CD4-positive, alpha-beta T cell treated with Interleukin-4 for 4 hours (primary cell): ENCODE results near the gene IZUMO2.

Experiments used
- DNase-seq: peaks from one replicate; pipeline ENCODE4 v3.0.0-alpha.2; 2020

Gene IZUMO2

DNA sequence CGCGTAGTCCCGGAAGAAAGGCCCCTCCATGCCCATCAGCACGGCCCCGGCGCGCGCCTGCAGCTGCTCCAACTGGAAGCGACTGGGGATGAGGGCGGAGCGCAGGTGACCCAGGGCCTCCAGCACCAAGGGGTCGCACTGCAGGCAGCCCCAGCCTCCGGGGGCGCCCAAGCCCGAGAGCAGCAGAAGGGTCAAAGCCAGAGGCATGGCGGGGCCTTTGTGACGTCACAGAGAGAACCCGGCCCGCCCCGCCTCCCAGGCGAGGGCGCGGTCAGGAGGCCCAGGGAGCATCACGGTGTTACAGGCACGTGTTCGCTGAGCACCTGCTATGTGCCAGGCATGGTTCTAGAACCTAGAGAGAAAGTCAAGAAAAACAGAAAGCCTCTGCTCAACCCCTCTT is at the start of gene IZUMO2:
Gene IZUMO2 (minus strand): TSS at position 294 of the 400 bp plus-strand sequence. CDS start 87 bp downstream, at position 207.
- no peak for DNase-seq

- no peak for DNase-seq
Observed at GRCh38 chr19:50210425-50210824, 47.3 kb upstream of the IZUMO2 start.

GRCh38 chr19:50209131-50209530 is 46.0 kb upstream of the IZUMO2 start:
- no peak for DNase-seq

DNA sequence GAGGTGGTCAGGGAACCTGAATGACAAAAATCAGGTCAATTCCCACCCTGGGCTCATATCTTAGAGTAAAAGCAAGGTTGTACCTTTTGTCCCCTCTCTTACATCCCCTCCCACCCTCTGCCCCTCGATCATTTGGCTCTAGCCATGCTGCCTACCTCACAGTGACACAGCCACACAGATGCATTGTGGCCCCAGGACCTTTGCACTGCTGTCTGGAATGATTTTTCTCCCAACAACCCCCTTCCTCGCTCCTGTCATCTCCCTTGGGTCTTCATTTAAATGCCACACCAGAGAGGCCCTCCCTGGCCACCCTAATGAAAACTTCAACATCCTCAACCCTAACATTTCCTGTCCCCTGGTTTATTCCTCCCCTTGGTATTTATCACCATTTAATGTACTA is 44.6 kb upstream of the IZUMO2 start:
- no peak for DNase-seq

- no peak for DNase-seq
Observed at GRCh38 chr19:50206191-50206590, 43.1 kb upstream of the IZUMO2 start.

DNA sequence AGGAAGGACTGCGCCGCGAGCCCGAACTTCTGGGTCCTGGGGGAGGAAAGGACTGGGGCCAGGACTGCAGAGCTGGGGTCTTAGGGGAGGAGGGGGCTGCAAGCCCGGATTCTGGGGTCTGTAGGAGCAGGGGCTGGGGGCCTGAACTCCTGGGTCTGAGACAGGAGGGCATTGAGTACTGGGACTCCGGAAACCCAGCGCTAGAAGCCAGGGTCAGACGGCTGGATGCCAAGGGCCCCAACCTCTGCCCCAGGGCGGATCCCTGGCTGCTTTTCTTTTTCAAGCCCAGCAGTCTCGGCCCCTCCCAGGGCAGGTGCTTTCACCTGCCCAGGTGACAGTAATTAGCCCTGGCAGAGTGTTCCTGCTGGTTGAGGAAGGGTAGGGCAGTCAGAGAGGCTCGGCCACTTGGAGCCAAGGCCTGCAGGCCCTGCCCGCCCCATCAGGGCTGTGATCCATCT is 42.6 kb upstream of the IZUMO2 start:
- no peak for DNase-seq

- no peak for DNase-seq
Observed at GRCh38 chr19:50204811-50205675, 42.0 kb upstream of the IZUMO2 start.

GRCh38 chr19:50204081-50204428 is 41.0 kb upstream of the IZUMO2 start:
- no peak for DNase-seq

GRCh38 chr19:50203281-50204080 is 40.4 kb upstream of the IZUMO2 start, which contains the start of gene MYH14:
MYH14 (plus strand) TSS chr19:50203622; CDS start chr19:50210366, 6,744 bp downstream.
- no peak for DNase-seq

DNA sequence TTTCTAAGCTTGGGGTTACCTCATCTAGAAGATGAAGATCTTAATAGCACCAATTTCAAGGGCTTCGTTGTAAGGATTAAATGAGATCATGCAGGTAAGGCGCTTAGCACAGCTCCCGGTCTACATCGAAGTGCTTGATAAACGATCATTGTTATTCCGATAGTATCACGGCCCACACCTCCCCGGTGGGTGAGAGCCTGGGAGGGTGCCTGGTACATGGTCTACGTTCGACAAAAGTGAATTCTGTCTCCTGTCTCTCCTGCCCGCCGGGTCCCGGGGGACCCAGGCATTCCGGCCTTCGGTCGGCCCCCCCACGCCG is 39.8 kb upstream of the IZUMO2 start:
- DNase-seq, result no peak

GRCh38 chr19:50202386-50202785 is 39.3 kb upstream of the IZUMO2 start:
- no peak for DNase-seq

- no peak for DNase-seq
Observed at GRCh38 chr19:50199259-50199555, 36.1 kb upstream of the IZUMO2 start.

DNA sequence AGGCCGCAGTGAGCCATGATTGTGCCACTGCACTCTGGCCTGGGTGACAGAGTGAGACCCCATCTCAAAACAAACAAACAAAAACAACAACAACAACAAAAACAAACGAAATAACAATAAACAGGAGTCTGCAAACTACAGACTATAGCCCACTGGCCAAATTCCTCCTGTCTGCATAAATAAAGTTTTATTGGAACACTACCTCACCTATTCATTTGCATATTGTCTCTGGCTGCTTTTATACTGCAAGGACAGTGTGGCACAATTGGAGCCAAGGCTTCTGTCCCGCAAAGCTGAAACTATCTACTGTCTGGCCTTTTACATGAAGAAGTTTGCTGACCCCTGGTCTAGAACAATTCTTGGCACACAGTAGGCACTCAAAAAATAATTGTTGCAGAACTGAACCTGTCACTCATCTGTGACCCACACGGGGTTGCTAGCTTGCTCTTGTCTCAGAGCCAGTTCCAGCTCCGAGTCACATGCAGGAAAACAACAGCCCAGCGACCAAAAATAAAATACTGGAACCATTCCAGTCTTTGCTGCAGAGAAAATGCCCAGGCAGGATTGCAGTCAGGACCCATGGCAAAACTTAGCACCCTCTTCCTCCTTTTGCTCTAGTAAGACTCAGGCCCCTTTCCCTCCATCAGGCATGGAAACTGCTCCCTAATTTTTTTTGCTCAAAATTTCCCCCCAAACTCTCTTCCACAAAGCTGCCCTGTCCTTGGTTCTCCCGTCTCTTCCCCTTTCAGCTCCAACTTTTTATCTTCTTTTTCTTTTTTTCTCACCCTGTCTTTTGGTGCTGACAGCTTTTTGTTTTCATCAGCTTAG is 35.6 kb upstream of the IZUMO2 start:
- DNase-seq, result no peak

GRCh38 chr19:50197348-50197747 is 34.3 kb upstream of the IZUMO2 start:
- no peak for DNase-seq

DNA sequence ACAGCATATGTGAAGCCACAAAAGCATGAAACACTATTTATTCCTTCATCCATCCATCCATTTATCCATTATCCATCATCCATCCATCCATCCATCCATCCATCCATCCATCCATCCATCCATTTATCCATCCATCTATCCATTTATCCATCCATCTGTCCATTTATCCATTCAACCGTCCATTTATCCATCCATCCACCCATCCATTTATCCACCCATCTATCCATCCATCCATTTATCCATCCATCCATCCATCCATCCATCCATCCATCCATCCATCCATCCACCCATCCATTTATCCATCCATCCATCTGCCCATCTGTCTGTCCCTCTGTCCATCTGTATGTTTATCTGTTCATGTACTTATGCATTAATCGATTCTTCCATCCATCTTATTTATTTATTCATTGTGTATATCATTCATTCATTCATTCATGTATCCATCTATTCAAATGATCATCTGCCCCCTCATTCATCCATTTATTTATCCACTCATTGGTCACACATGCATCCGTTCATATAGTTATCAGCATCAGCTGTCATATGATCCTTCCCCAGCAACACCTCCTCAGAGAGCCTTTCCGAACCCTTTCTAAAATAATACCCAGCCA is 33.3 kb upstream of the IZUMO2 start:
- no peak for DNase-seq

DNA sequence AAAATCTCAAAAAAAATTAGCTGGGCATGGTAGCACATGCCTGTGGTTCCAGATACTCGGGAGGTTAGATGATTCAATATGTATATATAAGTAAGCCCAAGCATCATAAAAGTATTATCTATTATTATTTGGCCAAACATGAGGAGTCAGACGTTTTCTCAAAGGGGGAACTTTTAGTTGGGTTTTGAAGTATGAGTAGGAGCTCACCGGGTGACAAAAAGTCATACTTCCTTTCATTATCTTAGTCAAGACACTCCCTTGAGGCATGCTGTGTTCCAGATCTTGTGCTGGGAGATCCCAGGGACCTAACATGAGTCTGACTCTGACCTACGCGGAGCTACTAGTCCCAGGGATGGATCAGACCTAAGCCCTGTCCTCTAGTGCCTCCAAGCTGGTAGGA is 32.1 kb upstream of the IZUMO2 start:
- no peak for DNase-seq

DNA sequence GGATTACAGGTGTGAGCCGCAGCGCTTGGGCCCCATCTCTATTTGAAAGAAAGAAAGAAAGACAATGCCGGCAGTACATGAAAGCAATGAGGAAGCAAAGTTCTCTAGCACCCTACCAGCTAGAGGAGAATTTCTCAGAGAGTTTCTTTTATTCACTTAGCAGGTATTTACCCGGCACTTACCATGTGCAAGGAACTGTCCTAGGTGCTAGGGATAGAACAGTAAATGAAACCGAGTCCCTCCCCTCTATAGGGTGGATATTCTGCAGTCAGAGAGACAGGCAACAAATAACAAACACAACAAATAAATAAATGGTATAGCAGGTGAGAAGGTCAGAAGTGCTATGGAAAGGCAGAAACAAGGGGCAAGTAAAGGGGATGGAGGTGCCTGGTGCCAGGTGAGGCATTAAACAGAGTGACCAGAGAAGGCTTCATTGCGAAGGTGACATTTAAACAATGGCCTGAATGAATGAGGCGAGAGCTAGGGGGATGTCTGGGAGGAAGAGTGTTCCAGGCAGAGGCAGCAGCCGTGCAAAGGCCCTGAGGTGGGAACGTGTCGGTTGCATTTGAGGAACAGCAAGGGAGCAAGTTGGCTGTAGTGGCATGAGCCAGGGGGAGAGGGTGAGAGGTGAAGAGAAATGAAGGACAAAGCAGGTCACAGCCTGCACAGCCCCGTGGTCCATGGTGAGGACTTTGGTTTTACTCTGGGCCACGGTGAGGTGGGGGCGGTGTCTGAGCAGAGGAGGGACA is 29.6 kb upstream of the IZUMO2 start:
- DNase-seq, result no peak

GRCh38 chr19:50191216-50191615 is 28.1 kb upstream of the IZUMO2 start:
- no peak for DNase-seq

DNA sequence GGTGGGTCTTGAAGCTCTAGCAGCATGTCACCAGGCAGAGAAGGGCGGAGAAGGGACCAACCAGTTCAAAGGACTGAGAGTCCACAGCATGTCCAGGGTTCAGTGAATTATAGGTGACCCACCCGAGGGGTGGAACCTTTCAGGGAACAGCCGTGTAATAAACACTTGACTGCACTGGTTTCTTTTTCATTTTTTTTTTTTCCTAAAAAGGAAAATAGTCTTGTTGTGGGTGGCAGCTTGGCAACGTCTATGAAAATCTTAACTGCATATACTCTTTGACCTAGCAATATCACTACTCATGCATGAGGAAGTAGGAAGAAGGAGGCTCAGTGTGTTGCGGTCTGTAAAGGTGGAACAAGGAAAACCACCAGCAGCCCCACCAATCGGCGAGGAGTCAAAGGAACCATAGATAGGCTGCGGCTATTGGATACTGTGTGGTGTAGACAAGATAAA is 27.4 kb upstream of the IZUMO2 start:
- no peak for DNase-seq

DNA sequence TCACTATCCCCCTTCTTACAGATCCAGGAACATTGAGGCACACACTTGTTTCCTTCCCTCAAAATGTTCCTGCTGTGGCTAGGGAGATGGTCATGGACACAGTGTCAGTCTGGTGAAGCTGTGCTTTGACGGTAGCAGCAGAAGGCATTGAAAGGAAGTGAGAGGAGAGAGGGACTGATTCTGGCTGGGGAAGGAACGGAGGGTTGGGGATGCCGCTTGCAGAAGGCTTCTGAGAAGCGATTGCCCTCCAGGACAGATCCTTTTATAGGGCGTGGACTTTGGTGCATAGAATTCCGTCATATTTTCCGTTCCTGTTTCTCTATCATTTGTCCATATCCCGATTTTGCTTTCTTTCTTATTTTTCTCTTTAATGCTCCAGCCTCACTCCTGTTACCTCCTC is 26.2 kb upstream of the IZUMO2 start:
- DNase-seq, result no peak

DNA sequence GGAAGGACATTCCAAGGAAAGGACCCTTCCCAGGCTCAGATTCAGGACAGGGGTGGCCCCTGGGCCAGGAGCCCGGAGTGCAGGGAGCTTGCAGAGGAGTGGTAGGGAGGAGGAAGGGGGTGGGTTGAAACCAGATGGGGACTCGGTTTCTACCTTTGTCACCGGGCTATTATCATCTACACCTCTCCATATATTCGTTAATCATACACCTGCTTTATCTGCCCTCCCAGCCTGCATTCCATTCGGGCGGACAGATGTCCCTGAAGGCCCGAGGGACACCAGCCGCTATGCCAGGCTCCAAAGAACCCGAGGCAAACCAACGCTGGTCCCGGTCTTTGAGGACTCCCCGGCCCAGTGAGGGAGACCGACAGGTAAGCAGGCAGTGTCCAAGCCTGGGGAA is 24.9 kb upstream of the IZUMO2 start:
- DNase-seq, result no peak

- no peak for DNase-seq
Observed at GRCh38 chr19:50184196-50184595, 21.1 kb upstream of the IZUMO2 start.
